ENCODE data around the gene FAM200C. TPM values are rescaled to one million over a fixed set of nuclear protein-coding genes. Genes with fewer than 3 reads are reported as not detected.

Gene FAM200C
- total RNA-seq, 1 donor from 2014 or later, result 5.3 TPM

DNA sequence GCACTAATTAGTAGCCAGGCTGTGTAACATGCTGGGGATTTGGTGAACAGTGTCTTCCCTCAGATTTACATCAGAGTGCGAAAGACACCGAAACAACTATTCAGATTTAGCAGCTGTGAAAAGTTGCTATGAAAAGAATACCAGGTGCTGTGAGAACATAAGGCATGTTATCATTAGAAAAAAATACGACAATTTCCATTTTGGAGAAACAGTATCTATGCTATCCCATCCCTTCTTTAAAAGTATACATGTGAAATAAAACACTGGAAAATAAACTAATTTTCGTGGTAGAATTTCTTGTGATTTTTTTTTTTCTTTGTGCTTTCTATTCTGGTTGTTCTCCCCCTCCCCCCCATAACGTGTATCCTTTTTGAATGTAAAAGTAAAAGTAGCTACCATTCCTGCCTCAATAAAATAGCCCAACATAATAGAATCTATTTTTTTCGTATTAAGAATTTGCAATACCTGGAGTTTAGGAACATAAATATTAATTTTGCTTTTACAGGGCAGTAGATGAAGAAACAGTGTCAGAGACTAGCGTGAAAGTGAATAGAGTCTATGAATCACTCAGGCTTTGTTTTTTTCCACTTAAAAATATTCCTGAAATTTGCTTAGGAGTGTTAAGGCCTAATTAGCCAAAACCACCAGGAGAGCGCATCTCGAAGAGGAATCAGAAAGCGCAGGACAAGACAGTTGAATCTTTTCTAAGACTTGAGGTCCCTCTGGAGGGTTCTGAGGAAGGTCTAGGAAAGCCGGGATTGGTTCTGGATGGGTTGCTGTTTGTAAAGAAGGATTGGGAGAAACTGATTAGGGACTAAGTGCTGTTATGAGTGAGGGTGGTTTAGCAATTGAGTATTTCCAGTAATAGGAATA is 19.8 kb upstream of the FAM200C start:
- DNase-seq (ENCODE audit: low spot score), result no peak

DNA sequence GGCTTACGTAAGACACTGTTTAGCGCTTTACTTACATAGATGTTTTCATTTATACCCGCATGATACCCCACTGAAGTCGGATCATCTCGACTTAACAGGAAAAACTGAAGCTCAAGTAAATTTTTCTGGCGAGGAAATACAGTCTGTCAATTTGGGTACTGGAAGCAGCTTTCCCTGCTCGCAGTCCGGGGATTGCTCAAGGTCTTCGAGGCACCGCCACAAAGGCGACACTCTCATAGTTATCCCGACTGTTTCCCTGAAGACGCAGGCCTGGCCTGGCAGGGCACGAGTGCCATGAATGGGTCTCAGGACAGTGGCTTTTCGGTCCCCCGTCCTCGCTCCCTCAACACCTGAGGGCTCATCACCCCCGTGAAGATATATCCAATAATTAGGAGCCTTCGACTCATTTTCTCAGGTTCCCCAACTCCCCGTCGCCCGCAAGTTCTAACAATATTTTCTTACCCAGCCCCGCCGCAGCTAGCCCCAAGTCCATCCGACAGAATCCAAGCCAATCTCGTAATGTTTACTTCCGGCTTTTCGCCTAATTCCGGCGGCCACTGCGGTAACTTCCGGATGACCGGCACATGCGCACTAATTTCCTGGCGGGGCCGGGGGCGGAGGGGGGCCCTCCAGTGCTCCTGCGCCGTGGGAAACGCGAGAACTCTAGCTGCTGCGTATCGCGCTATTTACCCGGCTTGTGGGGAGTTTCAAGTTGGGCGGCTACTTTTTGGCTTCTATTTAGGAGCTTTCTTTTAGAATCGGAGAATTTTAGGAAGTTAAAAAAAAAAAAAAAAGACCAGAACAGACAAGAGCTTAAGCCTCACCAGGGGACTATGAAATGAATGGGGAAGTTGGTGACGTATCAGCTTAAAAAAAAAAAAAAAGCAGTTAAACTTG is 19.0 kb upstream of the FAM200C start, which contains the start of gene SLU7:
SLU7 (minus strand) TSS at position 521 of the 897 bp plus-strand sequence. CDS start 3,787 bp downstream, outside the sequence.
- DNase-seq (ENCODE audit: low spot score), result peak; percentile 96

GRCh38 chr5:160398806-160399205 is 1.0 kb downstream of the FAM200C start:
- no peak for DNase-seq (ENCODE audit: low spot score)

GRCh38 chr5:160397492-160397891 is 2.4 kb downstream of the FAM200C start:
- no peak for DNase-seq (ENCODE audit: low spot score)

- no peak for DNase-seq (ENCODE audit: low spot score)
Observed at GRCh38 chr5:160395111-160395510, 4.7 kb downstream of the FAM200C start.

DNA sequence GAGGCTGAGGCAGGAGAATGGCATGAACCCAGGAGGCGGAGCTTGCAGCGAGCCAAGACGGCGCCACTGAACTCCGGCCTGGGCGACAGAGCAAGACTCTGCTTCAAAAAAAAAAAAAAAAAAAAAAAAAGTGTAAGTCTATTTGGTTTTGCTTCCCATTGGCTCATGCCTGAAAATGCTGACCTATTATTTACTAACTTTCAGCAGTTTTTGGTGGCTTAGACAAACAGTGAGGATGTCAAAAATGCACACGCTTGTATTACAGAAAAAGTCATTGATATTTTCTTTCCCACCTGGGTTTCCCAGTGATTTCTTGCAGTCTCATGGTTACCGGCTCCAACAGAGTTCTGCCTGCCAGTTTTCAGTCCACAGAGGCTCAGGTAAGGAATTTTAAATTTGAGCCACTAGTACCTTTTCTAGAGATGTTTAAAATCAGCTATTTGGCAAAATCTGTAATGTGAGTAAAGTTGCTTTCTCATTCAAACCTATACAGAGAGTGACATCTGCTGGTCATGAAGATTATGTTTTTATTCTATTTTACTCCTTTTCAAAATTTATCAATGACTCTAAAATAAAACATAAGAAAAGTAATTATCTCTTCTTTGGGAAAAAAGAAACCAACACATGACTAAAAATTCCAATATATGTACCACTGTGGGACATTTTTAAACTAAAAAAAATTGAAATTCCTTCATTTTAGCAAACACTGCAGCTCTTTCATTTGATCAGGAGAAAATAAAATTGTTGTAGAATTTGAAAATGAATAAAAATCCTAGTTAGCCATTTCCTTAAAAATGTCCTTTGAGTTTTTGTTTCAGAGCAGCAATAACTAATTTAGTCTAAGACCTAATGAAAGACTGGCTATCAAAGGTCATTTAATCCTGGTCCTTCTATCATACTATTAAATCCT is 8.8 kb downstream of the FAM200C start:
- DNase-seq (ENCODE audit: low spot score), result no peak

DNA sequence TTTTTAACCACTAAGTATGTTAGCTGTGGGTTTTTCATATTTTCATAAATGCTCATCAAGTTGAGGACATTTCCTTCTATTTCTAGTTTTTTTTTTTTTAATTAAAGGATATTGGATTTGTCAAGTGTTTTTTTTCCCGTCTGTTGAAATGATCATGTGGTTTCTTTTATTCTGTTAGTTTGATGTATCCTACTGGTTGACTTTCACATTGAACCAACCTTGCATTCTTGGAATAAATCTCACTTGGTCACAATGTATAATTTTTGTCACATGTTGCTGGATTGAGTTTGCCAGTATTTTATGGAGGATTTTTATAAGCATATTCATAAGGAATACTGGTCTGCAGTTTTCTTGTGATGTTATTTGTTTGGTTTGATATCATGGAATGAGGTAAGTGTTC is 12.4 kb downstream of the FAM200C start:
- no peak for DNase-seq (ENCODE audit: low spot score)

DNA sequence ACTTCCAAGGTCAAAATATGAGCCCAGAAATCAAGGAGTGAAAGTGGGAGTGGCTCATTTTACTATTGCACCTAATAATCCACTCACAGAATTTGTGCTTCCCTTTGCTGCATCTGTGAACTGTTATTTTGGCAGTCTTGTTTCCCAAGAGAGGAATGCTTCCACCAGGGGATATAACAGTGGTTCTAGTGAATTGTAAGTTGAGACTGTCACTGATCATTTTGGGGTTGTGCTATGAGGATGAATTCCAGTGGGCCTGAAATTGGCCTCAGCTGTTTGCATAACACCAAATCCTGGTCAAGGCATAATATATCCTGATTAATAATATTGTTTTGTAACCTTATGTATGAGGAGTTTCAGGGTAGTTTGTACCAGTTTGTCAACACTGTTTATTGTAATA is 14.4 kb downstream of the FAM200C start:
- no peak for DNase-seq (ENCODE audit: low spot score)

GRCh38 chr5:160384681-160385080 is 15.2 kb downstream of the FAM200C start:
- DNase-seq (ENCODE audit: low spot score), result no peak

DNA sequence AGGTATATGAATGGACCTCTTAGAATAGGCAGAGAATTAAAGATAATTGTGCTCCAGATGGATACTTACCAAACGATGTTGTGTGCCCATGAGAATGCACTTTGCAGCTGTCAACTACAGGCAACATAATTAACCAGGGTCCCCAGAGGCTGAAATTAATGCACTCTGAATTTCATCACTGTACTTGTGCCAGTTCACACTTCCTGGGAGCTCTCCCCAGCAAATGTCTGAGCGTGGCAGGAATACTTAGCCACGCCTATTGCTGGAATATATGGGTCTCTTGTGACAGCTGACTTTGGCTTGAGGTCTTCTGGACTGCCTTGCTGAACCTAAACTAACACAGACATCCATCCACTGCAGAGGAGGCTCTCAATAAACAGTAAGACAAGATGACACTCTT is 17.5 kb downstream of the FAM200C start:
- DNase-seq (ENCODE audit: low spot score), result no peak

- no peak for DNase-seq (ENCODE audit: low spot score)
Observed at GRCh38 chr5:160380041-160380440, 19.8 kb downstream of the FAM200C start.

- DNase-seq (ENCODE audit: low spot score), result no peak
Observed at GRCh38 chr5:160379511-160379910, 20.3 kb downstream of the FAM200C start.

DNA sequence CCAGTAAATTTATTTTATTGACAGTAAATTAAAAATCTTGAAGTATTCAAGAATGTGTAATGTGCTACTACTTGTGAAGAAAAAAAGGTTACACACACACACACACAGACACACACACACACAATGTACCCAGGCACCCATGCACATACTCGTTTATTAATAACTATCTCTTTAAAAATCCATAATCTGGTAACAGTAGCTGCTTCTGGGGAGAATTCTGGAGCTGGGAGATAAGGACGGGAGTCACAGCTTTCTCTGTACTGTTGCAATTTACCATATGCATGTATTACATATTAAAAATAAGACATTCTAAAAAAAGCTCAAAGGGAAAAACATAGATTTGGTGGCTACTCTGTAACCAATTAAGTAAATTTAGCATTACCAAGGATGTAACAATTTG is 21.5 kb downstream of the FAM200C start:
- no peak for DNase-seq (ENCODE audit: low spot score)

DNA sequence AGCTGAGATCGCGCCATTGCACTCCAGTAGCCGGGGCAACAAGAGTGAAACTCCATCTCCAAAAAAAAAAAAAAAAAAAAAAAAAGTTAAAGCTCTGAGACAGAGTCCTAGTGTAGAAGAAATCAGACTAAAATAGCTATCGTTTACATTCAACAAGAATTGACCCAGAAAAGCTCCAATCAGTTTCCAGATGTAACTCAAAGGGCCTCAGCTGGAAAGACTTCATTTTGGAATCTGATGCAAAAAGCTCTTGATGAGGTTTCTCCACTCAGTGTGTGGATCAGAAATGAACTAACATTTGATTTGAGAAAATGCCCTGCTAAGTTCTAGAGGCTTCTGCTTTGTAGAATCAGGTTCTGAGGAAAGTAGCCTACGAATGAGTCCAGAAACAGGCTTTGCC is 22.2 kb downstream of the FAM200C start:
- no peak for DNase-seq (ENCODE audit: low spot score)

- no peak for DNase-seq (ENCODE audit: low spot score)
Observed at GRCh38 chr5:160376416-160376815, 23.4 kb downstream of the FAM200C start.

DNA sequence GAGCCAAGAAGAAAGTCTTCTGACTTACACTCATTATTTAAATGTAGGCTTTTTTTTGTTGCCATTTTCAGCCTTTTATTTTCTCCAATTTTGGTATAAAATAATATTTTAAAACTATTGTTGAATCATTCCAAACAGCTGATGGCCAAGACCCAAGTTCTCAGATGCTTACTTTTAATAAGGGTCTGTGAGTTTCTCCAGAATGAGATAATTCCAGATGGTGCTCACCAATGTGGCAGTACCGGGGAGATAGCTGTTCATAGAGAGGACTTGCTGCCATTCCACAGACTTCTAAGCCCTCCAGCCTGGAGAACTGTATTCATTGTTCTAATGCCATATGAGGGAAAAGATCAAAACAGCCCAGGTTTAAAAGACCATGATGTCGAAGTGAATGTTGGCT is 24.2 kb downstream of the FAM200C start:
- no peak for DNase-seq (ENCODE audit: low spot score)

GRCh38 chr5:160375166-160375565 is 24.7 kb downstream of the FAM200C start:
- no peak for DNase-seq (ENCODE audit: low spot score)

DNA sequence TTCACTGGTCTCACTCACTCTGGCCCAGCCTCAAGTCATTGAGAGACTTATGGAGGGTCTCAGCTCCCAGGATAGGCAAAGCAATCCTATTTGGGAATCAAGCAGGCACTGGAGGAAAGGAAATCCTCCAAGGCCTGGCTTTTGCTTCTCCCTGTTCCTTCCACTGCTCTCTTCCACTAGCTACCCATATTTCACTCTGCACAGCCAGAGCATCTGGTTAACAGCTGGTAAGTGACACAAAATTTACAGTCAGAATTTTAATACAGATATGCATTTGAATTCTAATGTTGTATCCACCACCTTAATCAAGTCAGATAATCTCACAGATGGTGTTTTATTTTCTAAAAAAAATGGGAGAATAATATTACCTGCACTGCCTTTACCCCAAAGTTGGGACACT is 28.6 kb downstream of the FAM200C start:
- DNase-seq (ENCODE audit: low spot score), result no peak

DNA sequence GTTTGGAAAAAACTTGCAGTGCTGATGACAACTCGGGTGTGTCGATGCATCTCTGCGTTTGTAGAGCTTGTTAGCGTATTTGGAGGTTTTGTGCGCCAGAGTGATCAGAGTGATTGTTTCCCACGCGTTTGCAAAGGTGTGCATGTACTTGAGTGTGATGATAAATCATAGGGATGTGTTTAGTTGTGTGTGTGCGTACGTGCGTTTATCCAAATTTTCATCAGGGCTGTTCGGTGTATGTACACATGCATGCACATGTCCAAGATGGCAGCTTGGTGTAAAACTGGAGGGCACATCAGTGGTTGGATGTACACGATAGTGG is 29.2 kb downstream of the FAM200C start:
- DNase-seq (ENCODE audit: low spot score), result no peak

DNA sequence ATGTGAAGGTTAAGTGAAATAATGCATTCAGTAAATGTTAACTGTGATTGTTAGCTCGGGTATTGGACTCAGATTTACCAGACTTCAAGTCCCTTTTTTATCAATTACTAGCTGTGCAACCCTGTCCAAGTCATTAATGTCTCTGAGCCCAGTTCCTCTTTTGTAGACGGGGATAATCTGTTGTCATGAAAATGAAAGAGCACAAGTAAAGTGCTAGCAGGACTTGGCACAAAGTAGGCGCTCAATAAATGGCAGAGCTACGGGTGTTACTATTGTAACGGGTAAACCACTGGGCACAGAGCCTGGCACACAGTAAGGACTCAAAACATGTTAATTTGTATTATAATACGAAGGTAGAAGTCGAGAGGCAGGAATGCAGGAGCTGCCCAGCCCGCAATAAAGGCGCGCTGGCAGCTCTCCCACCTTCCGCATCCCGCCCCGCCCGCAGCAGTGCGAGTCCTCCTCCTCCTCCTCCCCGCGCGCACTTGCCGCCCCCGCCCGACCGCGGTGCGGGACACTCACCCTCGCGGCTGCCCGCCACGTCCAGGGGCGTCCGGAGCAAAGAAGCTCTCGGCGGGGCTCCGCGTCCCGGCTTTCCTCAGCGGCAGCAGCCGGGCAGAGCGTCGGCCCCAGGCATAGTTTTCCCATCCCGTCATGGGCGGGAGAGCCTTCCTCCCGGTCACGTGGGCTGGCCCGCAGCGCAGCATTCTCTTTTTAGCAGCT is 29.7 kb downstream of the FAM200C start, which contains the start of gene C1QTNF2:
C1QTNF2 (minus strand) TSS at position 637 of the 723 bp plus-strand sequence. CDS start 15,615 bp downstream, outside the sequence.
- DNase-seq (ENCODE audit: low spot score), result peak; percentile 69

DNA sequence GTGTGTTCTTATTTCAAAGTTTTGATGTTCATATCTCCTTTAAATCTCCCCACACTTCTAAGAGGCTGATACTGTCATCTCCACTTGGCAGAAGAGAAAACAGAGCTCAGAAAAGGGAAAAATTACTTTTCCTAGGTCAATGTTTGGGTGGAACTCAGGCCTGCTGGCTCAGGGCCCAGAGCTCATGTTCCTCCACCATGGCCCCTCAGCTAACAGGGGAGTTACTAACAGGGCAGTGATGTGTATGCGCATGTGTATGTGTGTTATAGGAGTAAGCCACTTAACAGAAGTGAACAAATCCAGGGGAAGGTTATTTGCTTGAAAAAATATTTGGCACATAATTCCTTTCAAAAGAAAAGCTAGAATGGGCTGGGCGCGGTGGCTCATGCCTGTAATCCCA is 32.0 kb downstream of the FAM200C start:
- DNase-seq (ENCODE audit: low spot score), result no peak

Measured in ureter (tissue), 1 donor.